Prostate gland (tissue), 2 donors: ENCODE measurements around the gene LY86.

Experiments used
- POLR2A ChIP-seq: fragments of 450-650 bp; IDR thresholded peaks from one replicate; pipeline ENCODE4 v1.6.1; 2016; ENCODE audit warnings: antibody characterized with exemption, mild to moderate bottlenecking
- TF ChIP-seq, protein P1 (sequence below), 4 experiments: fragments of 200-600 bp in 2 of 4; fragments of 450-650 bp in 2 of 4; sonication (generic) in 2 of 4; IDR thresholded peaks; 1 replicate in 3 of 4; 2 replicates in 1 of 4; pipeline ENCODE4 v1.5.1; 2016 to 2019; ENCODE audit warnings: antibody characterized with exemption in 4 of 4, mild to moderate bottlenecking in 2 of 4, moderate library complexity in 2 of 4

DNA sequence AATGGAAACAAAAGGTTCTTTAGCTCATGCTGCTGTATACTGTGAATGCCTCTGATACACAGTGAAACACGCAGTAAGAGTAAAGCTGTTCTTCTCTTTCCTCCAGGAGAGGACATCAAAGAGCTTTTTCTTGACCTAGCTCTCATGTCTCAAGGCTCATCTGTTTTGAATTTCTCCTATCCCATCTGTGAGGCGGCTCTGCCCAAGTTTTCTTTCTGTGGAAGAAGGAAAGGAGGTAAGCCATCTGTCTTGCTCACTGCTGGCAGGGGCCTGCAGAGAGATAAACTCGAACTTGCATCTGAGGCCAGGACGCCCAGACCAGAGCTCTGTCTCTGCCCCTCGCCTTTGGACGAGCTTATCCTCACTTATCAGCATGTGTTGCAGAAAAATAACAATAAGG is 37.7 kb downstream of the LY86 start:
- no peak for TF ChIP-seq POLR2A
- TF ChIP-seq, protein P1, sequence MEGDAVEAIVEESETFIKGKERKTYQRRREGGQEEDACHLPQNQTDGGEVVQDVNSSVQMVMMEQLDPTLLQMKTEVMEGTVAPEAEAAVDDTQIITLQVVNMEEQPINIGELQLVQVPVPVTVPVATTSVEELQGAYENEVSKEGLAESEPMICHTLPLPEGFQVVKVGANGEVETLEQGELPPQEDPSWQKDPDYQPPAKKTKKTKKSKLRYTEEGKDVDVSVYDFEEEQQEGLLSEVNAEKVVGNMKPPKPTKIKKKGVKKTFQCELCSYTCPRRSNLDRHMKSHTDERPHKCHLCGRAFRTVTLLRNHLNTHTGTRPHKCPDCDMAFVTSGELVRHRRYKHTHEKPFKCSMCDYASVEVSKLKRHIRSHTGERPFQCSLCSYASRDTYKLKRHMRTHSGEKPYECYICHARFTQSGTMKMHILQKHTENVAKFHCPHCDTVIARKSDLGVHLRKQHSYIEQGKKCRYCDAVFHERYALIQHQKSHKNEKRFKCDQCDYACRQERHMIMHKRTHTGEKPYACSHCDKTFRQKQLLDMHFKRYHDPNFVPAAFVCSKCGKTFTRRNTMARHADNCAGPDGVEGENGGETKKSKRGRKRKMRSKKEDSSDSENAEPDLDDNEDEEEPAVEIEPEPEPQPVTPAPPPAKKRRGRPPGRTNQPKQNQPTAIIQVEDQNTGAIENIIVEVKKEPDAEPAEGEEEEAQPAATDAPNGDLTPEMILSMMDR (IDR thresholded peaks at IDR 0.05), result no peak
